Measurements from ENCODE around the gene MSI2. TPM values are rescaled to one million over a fixed set of nuclear protein-coding genes. Genes with fewer than 3 reads are reported as not detected.
"Not testable (repeated sequence)": the region's sequence is repeated elsewhere in the genome, so short reads cannot be mapped to it uniquely, and the experiment has no call there.

Gene MSI2
- polyA plus RNA-seq, 4 donors, result 85.9 to 104 (median 97.5) TPM

- no peak for DNase-seq (ENCODE audit: low read depth in 4 of 4, low spot score in 2 of 4)
These were observed 234.0 kb downstream of the MSI2 start for GRCh38 chr17:57490111-57490845.

GRCh38 chr17:57490890-57491289 lies 234.6 kb downstream of the MSI2 start:
- no peak for DNase-seq (ENCODE audit: low read depth in 4 of 4, low spot score in 2 of 4)

- no peak for DNase-seq (ENCODE audit: low read depth in 4 of 4, low spot score in 2 of 4)
These were observed 236.8 kb downstream of the MSI2 start for GRCh38 chr17:57493171-57493570.

GRCh38 chr17:57493625-57494024 lies 237.3 kb downstream of the MSI2 start:
- DNase-seq (ENCODE audit: low read depth in 4 of 4, low spot score in 2 of 4), result no peak

- no peak for DNase-seq (ENCODE audit: low read depth in 4 of 4, low spot score in 2 of 4)
These were observed 238.1 kb downstream of the MSI2 start for GRCh38 chr17:57494443-57494842.

GRCh38 chr17:57495771-57496170 lies 239.4 kb downstream of the MSI2 start:
- DNase-seq (ENCODE audit: low read depth in 4 of 4, low spot score in 2 of 4), result no peak

GRCh38 chr17:57496382-57496781 lies 240.1 kb downstream of the MSI2 start:
- no peak for DNase-seq (ENCODE audit: low read depth in 4 of 4, low spot score in 2 of 4)

GRCh38 chr17:57498443-57498842 lies 242.1 kb downstream of the MSI2 start:
- no peak for DNase-seq (ENCODE audit: low read depth in 4 of 4, low spot score in 2 of 4)

GRCh38 chr17:57499221-57499620 lies 242.9 kb downstream of the MSI2 start:
- DNase-seq (ENCODE audit: low read depth in 4 of 4, low spot score in 2 of 4), result not testable (repeated sequence)

- DNase-seq (ENCODE audit: low read depth in 4 of 4, low spot score in 2 of 4), result no peak
These were observed 243.3 kb downstream of the MSI2 start for GRCh38 chr17:57499648-57500049.

GRCh38 chr17:57501016-57501415 lies 244.7 kb downstream of the MSI2 start:
- no peak for DNase-seq (ENCODE audit: low read depth in 4 of 4, low spot score in 2 of 4)

- DNase-seq (ENCODE audit: low read depth in 4 of 4, low spot score in 2 of 4), result no peak
These were observed 245.7 kb downstream of the MSI2 start for GRCh38 chr17:57502022-57502421.

GRCh38 chr17:57502811-57503241 lies 246.5 kb downstream of the MSI2 start:
- DNase-seq (ENCODE audit: low read depth in 4 of 4, low spot score in 2 of 4), result no peak

GRCh38 chr17:57504208-57504607 lies 247.9 kb downstream of the MSI2 start:
- DNase-seq (ENCODE audit: low read depth in 4 of 4, low spot score in 2 of 4), result no peak

- DNase-seq (ENCODE audit: low read depth in 4 of 4, low spot score in 2 of 4), result no peak
These were observed 249.8 kb downstream of the MSI2 start for GRCh38 chr17:57505841-57506773.

GRCh38 chr17:57506774-57507127 lies 250.4 kb downstream of the MSI2 start:
- DNase-seq (ENCODE audit: low read depth in 4 of 4, low spot score in 2 of 4), result no peak

- DNase-seq (ENCODE audit: low read depth in 4 of 4, low spot score in 2 of 4), result no peak
These were observed 251.5 kb downstream of the MSI2 start for GRCh38 chr17:57507828-57508227.

- DNase-seq (ENCODE audit: low read depth in 4 of 4, low spot score in 2 of 4), result no peak
These were observed 252.3 kb downstream of the MSI2 start for GRCh38 chr17:57508671-57509070.

GRCh38 chr17:57511475-57512123 lies 255.3 kb downstream of the MSI2 start:
- DNase-seq (ENCODE audit: low read depth in 4 of 4, low spot score in 2 of 4), result no peak

GRCh38 chr17:57512258-57512657 lies 255.9 kb downstream of the MSI2 start:
- DNase-seq (ENCODE audit: low read depth in 4 of 4, low spot score in 2 of 4), result no peak

GRCh38 chr17:57512691-57513090 lies 256.4 kb downstream of the MSI2 start:
- DNase-seq (ENCODE audit: low read depth in 4 of 4, low spot score in 2 of 4), result no peak

All from left renal cortex interstitium (tissue), 4 donors.